Thoracic aorta (tissue), 2 donors: Measurements from ENCODE around the gene CTNNA2. TPM values are rescaled to one million over a fixed set of nuclear protein-coding genes. Genes with fewer than 3 reads are reported as not detected.

Experiments
- ATAC-seq: fragments of 150-250 bp; one replicate; pipeline ENCODE4 v1.8.0; 2017; ENCODE audit warnings: low read depth; ENCODE audit not compliant: insufficient number of reproducible peaks, low FRiP score
- DNase-seq: peaks from one replicate; pipeline ENCODE4 v3.0.0-alpha.2; 2020; ENCODE audit warnings: low spot score
- H3K27ac ChIP-seq, 2 donors: fragments of 200-600 bp; sonication (generic); 1 replicate in 1 of 2; 2 replicates in 1 of 2; pipeline ENCODE4 v1.5.1; 2016; ENCODE audit warnings: mild to moderate bottlenecking in 2 of 2, moderate library complexity in 2 of 2
- H3K27me3 ChIP-seq: fragments of 200-600 bp; sonication (generic); replicated peaks from 2 replicates; pipeline ENCODE4 v1.6.0; 2016; ENCODE audit warnings: mild to moderate bottlenecking; ENCODE audit not compliant: insufficient read depth
- H3K36me3 ChIP-seq: fragments of 200-600 bp; sonication (generic); one replicate; pipeline ENCODE4 v1.5.1; 2016
- H3K4me1 ChIP-seq, 2 donors: fragments of 200-600 bp; sonication (generic); 1 replicate in 1 of 2; 2 replicates in 1 of 2; pipeline versions ENCODE4 v1.5.1 to v1.6.0; 2016; ENCODE audit warnings: low read depth in 2 of 2, mild to moderate bottlenecking in 1 of 2; ENCODE audit not compliant: control insufficient read depth in 1 of 2
- H3K4me3 ChIP-seq: fragments of 200-600 bp; sonication (generic); 2 replicates; pipeline ENCODE4 v1.5.1; 2016; ENCODE audit warnings: mild to moderate bottlenecking
- H3K9me3 ChIP-seq: fragments of 200-600 bp; sonication (generic); 2 replicates; pipeline ENCODE4 v1.5.1; 2016
- total RNA-seq, 2 donors: library from RNA; depleted of rRNA; stranded (reverse); fragments of >200 nt; gene quantifications; one replicate each; pipeline versions ENCODE4 v1.1.0 to v1.2.3, GENCODE V29; 2016
- TF ChIP-seq, protein P1 (sequence below): fragments of 200-600 bp; sonication (generic); IDR thresholded peaks from one replicate; pipeline ENCODE4 v1.5.1; 2019; ENCODE audit warnings: antibody characterized with exemption

Gene CTNNA2
- total RNA-seq, 2 donors from 2014 or later, result not detected

- Histone ChIP-seq H3K4me3 (no peak overlapping the region), H3K4me1 (no peaks in the 10 kb centered on the region), H3K9me3 (no peaks in the 10 kb centered on the region), H3K27ac (no peak overlapping the region), H3K27me3 (no peaks in the 10 kb centered on the region), H3K36me3 (no peaks in the 10 kb centered on the region)
- TF ChIP-seq, protein P1, sequence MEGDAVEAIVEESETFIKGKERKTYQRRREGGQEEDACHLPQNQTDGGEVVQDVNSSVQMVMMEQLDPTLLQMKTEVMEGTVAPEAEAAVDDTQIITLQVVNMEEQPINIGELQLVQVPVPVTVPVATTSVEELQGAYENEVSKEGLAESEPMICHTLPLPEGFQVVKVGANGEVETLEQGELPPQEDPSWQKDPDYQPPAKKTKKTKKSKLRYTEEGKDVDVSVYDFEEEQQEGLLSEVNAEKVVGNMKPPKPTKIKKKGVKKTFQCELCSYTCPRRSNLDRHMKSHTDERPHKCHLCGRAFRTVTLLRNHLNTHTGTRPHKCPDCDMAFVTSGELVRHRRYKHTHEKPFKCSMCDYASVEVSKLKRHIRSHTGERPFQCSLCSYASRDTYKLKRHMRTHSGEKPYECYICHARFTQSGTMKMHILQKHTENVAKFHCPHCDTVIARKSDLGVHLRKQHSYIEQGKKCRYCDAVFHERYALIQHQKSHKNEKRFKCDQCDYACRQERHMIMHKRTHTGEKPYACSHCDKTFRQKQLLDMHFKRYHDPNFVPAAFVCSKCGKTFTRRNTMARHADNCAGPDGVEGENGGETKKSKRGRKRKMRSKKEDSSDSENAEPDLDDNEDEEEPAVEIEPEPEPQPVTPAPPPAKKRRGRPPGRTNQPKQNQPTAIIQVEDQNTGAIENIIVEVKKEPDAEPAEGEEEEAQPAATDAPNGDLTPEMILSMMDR, result no peak
- no peak for DNase-seq
- no peak for ATAC-seq
These were observed 757.0 kb downstream of the CTNNA2 start for GRCh38 chr2:80269806-80270205.

GRCh38 chr2:80280598-80280997, 767.7 kb downstream of the CTNNA2 start:
- ATAC-seq (no peak), DNase-seq (no peak)
- Histone ChIP-seq H3K36me3 (no peaks in the 10 kb centered on the region), H3K27ac (no peak overlapping the region), H3K4me3 (no peak overlapping the region), H3K4me1 (no peaks in the 10 kb centered on the region), H3K9me3 (no peaks in the 10 kb centered on the region), H3K27me3 (no peaks in the 10 kb centered on the region)
- TF ChIP-seq, protein P1, result no peak

GRCh38 chr2:80281049-80281448, 768.2 kb downstream of the CTNNA2 start:
- H3K9me3 ChIP-seq, result no peaks in the 10 kb centered on the region
- no peak for ATAC-seq
- H3K27ac ChIP-seq, result no peak overlapping the region
- H3K36me3 ChIP-seq, result no peaks in the 10 kb centered on the region
- no peaks in the 10 kb centered on the region for H3K27me3 ChIP-seq
- H3K4me3 ChIP-seq, result no peak overlapping the region
- H3K4me1 ChIP-seq, result no peaks in the 10 kb centered on the region
- no peak for DNase-seq
- TF ChIP-seq, protein P1, result no peak

DNA sequence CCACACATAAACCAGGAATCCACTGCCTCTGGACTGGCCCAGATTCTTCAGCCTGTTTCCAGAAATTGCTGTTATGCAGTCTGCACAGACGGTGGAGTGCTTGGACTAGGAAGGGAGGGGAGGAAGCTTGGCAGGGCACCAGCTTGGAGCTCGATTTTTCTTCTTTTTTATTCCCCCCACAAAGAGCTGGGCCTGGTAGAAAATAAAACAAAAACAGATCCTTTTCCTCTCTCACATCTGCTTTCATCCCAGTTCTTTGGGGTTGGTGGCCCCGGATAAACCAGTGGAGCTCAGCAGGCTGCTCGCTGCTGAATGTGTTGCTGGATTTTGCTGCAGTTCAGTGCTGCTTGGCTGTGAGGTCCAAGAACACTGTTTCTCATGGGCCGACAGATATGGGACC, 775.7 kb downstream of the CTNNA2 start:
- Histone ChIP-seq H3K4me1 (no peaks in the 10 kb centered on the region), H3K4me3 (no peak overlapping the region), H3K27ac (no peak overlapping the region), H3K27me3 (no peaks in the 10 kb centered on the region), H3K9me3 (no peaks in the 10 kb centered on the region), H3K36me3 (no peaks in the 10 kb centered on the region)
- TF ChIP-seq, protein P1, result no peak
- no peak for DNase-seq
- ATAC-seq, result no peak

- Histone ChIP-seq H3K27me3 (no peaks in the 10 kb centered on the region), H3K36me3 (no peaks in the 10 kb centered on the region), H3K4me3 (no peak overlapping the region), H3K9me3 (no peaks in the 10 kb centered on the region), H3K4me1 (no peaks in the 10 kb centered on the region), H3K27ac (no peak overlapping the region)
- ATAC-seq, result no peak
- TF ChIP-seq, protein P1, result no peak
- no peak for DNase-seq
These were observed 778.8 kb downstream of the CTNNA2 start for GRCh38 chr2:80291656-80292055.
